Progenitor cell of endocrine pancreas (in vitro differentiated cells): ENCODE data around the gene OR10W1. TPM values are rescaled to one million over a fixed set of nuclear protein-coding genes. Genes with fewer than 3 reads are reported as not detected.

Experiments
- DNase-seq: peaks from one replicate; pipeline ENCODE4 v3.0.0; 2021; ENCODE audit warnings: low spot score; ENCODE audit not compliant: unreplicated experiment
- H3K27ac Mint-ChIP-seq: 2 replicates; pipeline ENCODE4 v1.8.0; 2021; ENCODE audit warnings: mild to moderate bottlenecking, moderate library complexity, mixed read lengths
- H3K27me3 Mint-ChIP-seq: 2 replicates; pipeline ENCODE4 v1.8.0; 2021; ENCODE audit warnings: mixed read lengths
- H3K36me3 Mint-ChIP-seq: 2 replicates; pipeline ENCODE4 v1.8.0; 2022; ENCODE audit warnings: mixed read lengths; ENCODE audit not compliant: insufficient read depth
- H3K4me1 Mint-ChIP-seq: 2 replicates; pipeline ENCODE4 v1.8.0; 2021; ENCODE audit warnings: low read depth, mixed read lengths
- H3K4me3 Mint-ChIP-seq: 2 replicates; pipeline ENCODE4 v1.8.0; 2021; ENCODE audit warnings: low read depth, mild to moderate bottlenecking, moderate library complexity, mixed read lengths
- H3K9me3 Mint-ChIP-seq: 2 replicates; pipeline ENCODE4 v1.8.0; 2021; ENCODE audit warnings: low read depth, mixed read lengths
- CTCF ChIP-seq: fragments of 200-600 bp; sonication (generic); IDR thresholded peaks from one replicate; pipeline ENCODE4 v1.5.0; 2021; ENCODE audit warnings: antibody characterized with exemption, mild to moderate bottlenecking; ENCODE audit not compliant: unreplicated experiment
- long read RNA-seq: library from polyadenylated mRNA; unstranded; transcript quantifications from one replicate; pipeline ENCODE4 v2.0.0, GENCODE V29; 2020
- total RNA-seq: library from RNA; stranded (reverse); gene quantifications from 2 replicates; pipeline ENCODE4 v1.2.1, GENCODE V29; 2021

Gene OR10W1
- total RNA-seq: not detected in 2 replicates
- long read RNA-seq: 0 reads

GRCh38 chr11:58268142-58268541 lies at the start of gene OR10W1:
OR10W1 (minus strand) TSS chr11:58268260; CDS start chr11:58267858, 402 bp downstream.
- DNase-seq: no peak
- Mint-ChIP-seq H3K4me1 (no peaks in the 10 kb centered on the region), H3K9me3 (peaks cover 4% of the 10 kb centered on the region), H3K27me3 (no peaks in the 10 kb centered on the region), H3K27ac (no peak within 1 kb of the TSS), H3K36me3 (no peaks in the 10 kb centered on the region), H3K4me3 (no peak within 1 kb of the TSS)
- no peak for TF ChIP-seq CTCF

DNA sequence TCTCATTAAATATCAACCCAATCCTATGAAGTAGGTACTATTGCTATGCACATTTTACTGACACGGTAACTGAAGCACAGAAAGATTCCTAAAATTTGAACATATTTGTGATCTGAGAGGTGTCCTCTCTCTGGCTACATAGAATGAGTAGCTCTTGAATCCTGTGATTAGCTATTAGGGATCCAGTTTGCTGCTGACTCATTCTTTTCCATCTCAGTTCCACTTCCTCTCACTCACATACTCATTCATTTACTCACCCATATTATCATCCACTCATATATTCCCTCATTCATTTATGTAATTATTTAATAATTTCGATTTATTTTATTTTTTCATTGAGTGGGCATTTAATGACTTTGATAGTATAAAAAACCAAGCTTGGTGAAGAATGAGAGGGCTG lies 48.1 kb upstream of the OR10W1 start:
- H3K27me3 Mint-ChIP-seq: no peaks in the 10 kb centered on the region
- peaks cover 14% of the 10 kb centered on the region for H3K9me3 Mint-ChIP-seq
- no peak for TF ChIP-seq CTCF
- no peak for DNase-seq
- H3K4me1 Mint-ChIP-seq: no peaks in the 10 kb centered on the region
- H3K4me3 Mint-ChIP-seq: no peak overlapping the region
- no peaks in the 10 kb centered on the region for H3K36me3 Mint-ChIP-seq
- no peak overlapping the region for H3K27ac Mint-ChIP-seq

- no peaks in the 10 kb centered on the region for H3K36me3 Mint-ChIP-seq
- no peak overlapping the region for H3K27ac Mint-ChIP-seq
- no peaks in the 10 kb centered on the region for H3K27me3 Mint-ChIP-seq
- H3K9me3 Mint-ChIP-seq: no peaks in the 10 kb centered on the region
- DNase-seq: no peak
- no peak overlapping the region for H3K4me3 Mint-ChIP-seq
- TF ChIP-seq CTCF: no peak
- peaks cover 6% of the 10 kb centered on the region for H3K4me1 Mint-ChIP-seq
Observed at GRCh38 chr11:58301576-58301975, 33.5 kb upstream of the OR10W1 start.

GRCh38 chr11:58292017-58292416 lies 24.0 kb upstream of the OR10W1 start:
- H3K4me3 Mint-ChIP-seq: no peak overlapping the region
- H3K9me3 Mint-ChIP-seq: peaks cover 5% of the 10 kb centered on the region
- TF ChIP-seq CTCF: no peak
- no peak overlapping the region for H3K27ac Mint-ChIP-seq
- no peaks in the 10 kb centered on the region for H3K4me1 Mint-ChIP-seq
- H3K36me3 Mint-ChIP-seq: no peaks in the 10 kb centered on the region
- no peak for DNase-seq
- no peaks in the 10 kb centered on the region for H3K27me3 Mint-ChIP-seq

DNA sequence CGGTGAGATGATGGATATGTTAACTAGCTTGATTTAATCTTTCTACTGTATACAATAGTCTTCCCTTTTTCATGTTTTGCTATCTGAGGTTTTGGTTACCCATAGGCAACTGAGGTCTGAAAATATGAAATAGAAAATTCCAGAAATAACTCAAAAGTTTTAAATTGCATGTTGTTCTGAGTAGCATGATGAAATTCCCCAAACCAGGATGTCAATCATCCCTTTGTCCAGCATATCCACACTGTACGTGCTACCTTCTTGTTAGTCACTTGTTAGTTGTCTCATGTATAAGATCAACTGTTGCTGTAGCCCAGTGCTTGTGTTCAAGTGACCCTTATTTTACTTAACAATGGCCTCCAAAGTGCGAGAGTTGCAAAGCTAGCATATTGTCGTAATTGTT lies 21.2 kb upstream of the OR10W1 start:
- no peak overlapping the region for H3K4me3 Mint-ChIP-seq
- peaks cover 2% of the 10 kb centered on the region for H3K4me1 Mint-ChIP-seq
- no peak overlapping the region for H3K27ac Mint-ChIP-seq
- H3K9me3 Mint-ChIP-seq: peaks cover 5% of the 10 kb centered on the region
- H3K27me3 Mint-ChIP-seq: no peaks in the 10 kb centered on the region
- no peak for TF ChIP-seq CTCF
- no peaks in the 10 kb centered on the region for H3K36me3 Mint-ChIP-seq
- no peak for DNase-seq
